ENCODE results near the gene USP3. TPM values are rescaled to one million over a fixed set of nuclear protein-coding genes. Genes with fewer than 3 reads are reported as not detected.
"Not testable (repeated sequence)": the region's sequence is repeated elsewhere in the genome, so short reads cannot be mapped to it uniquely, and the experiment has no call there.

Gene USP3
- total and polyA plus RNA-seq, 2 donors = 32.6 to 57.6 TPM

DNA sequence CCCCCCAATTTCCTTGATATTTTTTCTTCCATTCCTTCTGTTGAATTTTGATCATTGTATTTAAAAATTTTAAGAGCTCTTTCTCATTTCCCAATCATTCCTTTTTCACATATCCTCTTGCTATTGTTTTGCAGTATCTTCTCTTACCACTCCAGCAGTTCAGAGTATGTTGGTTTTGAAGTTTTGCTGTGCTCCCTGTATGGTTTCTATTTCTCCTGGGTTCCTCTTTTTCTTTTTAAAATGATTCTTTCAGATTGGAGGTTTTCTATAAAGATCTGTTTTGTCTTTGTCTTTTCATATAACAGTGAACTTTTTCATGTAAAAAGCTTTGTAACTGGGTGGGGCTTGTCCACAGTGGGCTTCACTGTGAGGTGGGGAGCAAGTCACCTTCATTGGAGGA is 12.8 kb downstream of the USP3 start:
- no peaks in the 10 kb centered on the region for H3K27me3 ChIP-seq (ENCODE audit: control insufficient read depth in 2 of 2, insufficient read depth in 1 of 2, low read length in 1 of 2)
- no peaks in the 10 kb centered on the region for H3K36me3 ChIP-seq (ENCODE audit: control insufficient read depth in 2 of 2, insufficient read depth in 2 of 2, low read length in 1 of 2)
- DNase-seq (ENCODE audit: low read depth in 6 of 9, low spot score in 9 of 9) = no peak
- no peak overlapping the region for H3K27ac ChIP-seq (ENCODE audit: low read depth in 1 of 2, low read length in 1 of 2)
- H3K4me1 ChIP-seq (ENCODE audit: control insufficient read depth in 2 of 2, insufficient read depth in 2 of 2, low read length in 2 of 2) = peaks cover 4 to 9% of the 10 kb centered on the region in 2 donors
- H3K9me3 ChIP-seq (ENCODE audit: control insufficient read depth in 2 of 2, insufficient read depth in 1 of 2, low read length in 1 of 2) = no peaks in the 10 kb centered on the region
- no peak overlapping the region for H3K4me3 ChIP-seq (ENCODE audit: low read length in 2 of 2)

DNA sequence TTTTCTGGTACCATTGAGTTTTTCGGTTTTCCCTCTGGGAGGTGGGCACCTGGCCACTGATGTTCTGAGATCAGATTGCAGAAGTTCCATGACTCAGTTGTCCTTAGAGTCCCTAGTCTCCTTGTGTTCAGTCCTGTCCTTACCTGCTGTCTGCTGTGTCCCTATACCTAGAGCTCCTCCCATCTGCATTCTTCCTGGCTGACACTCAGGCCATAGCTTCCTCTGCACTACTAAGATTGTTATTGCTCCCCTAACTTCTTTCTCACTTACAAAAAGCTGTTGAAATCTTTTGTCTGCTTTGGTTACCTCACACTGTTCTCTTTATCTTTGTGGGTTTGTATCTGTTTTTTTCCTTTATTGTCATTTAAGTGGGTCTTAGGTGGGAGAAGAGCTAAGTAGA is 13.2 kb downstream of the USP3 start:
- H3K4me3 ChIP-seq (ENCODE audit: low read length in 2 of 2) = no peak overlapping the region
- no peak overlapping the region for H3K27ac ChIP-seq (ENCODE audit: low read depth in 1 of 2, low read length in 1 of 2)
- H3K9me3 ChIP-seq (ENCODE audit: control insufficient read depth in 2 of 2, insufficient read depth in 1 of 2, low read length in 1 of 2) = no peaks in the 10 kb centered on the region
- no peak for DNase-seq (ENCODE audit: low read depth in 6 of 9, low spot score in 9 of 9)
- no peaks in the 10 kb centered on the region for H3K27me3 ChIP-seq (ENCODE audit: control insufficient read depth in 2 of 2, insufficient read depth in 1 of 2, low read length in 1 of 2)
- peaks cover 4 to 10% of the 10 kb centered on the region in 2 donors for H3K4me1 ChIP-seq (ENCODE audit: control insufficient read depth in 2 of 2, insufficient read depth in 2 of 2, low read length in 2 of 2)
- H3K36me3 ChIP-seq (ENCODE audit: control insufficient read depth in 2 of 2, insufficient read depth in 2 of 2, low read length in 1 of 2) = no peaks in the 10 kb centered on the region
- 91% methylated on average over 1 of the region's 1 CpG for WGBS

GRCh38 chr15:63519041-63519440 is 14.6 kb downstream of the USP3 start:
- no peak overlapping the region for H3K4me3 ChIP-seq (ENCODE audit: low read length in 2 of 2)
- H3K27ac ChIP-seq (ENCODE audit: low read depth in 1 of 2, low read length in 1 of 2) = no peak overlapping the region
- H3K36me3 ChIP-seq (ENCODE audit: control insufficient read depth in 2 of 2, insufficient read depth in 2 of 2, low read length in 1 of 2) = no peaks in the 10 kb centered on the region
- peaks cover 7 to 8% of the 10 kb centered on the region in 2 donors for H3K4me1 ChIP-seq (ENCODE audit: control insufficient read depth in 2 of 2, insufficient read depth in 2 of 2, low read length in 2 of 2)
- H3K27me3 ChIP-seq (ENCODE audit: control insufficient read depth in 2 of 2, insufficient read depth in 1 of 2, low read length in 1 of 2) = no peaks in the 10 kb centered on the region
- H3K9me3 ChIP-seq (ENCODE audit: control insufficient read depth in 2 of 2, insufficient read depth in 1 of 2, low read length in 1 of 2) = no peaks in the 10 kb centered on the region
- 96% methylated on average over 4 of the region's 4 CpGs for WGBS
- no peak for DNase-seq (ENCODE audit: low read depth in 6 of 9, low spot score in 9 of 9)

- WGBS = 96% methylated on average over 7 of the region's 7 CpGs
- Histone ChIP-seq H3K9me3 (ENCODE audit: control insufficient read depth in 2 of 2, insufficient read depth in 1 of 2, low read length in 1 of 2) (no peaks in the 10 kb centered on the region), H3K4me1 (ENCODE audit: control insufficient read depth in 2 of 2, insufficient read depth in 2 of 2, low read length in 2 of 2) (peaks cover 7 to 8% of the 10 kb centered on the region in 2 donors), H3K27me3 (ENCODE audit: control insufficient read depth in 2 of 2, insufficient read depth in 1 of 2, low read length in 1 of 2) (no peaks in the 10 kb centered on the region), H3K36me3 (ENCODE audit: control insufficient read depth in 2 of 2, insufficient read depth in 2 of 2, low read length in 1 of 2) (no peaks in the 10 kb centered on the region), H3K4me3 (ENCODE audit: low read length in 2 of 2) (no peak overlapping the region), H3K27ac (ENCODE audit: low read depth in 1 of 2, low read length in 1 of 2) (no peak overlapping the region)
- no peak for DNase-seq (ENCODE audit: low read depth in 6 of 9, low spot score in 9 of 9)
Measured at GRCh38 chr15:63519548-63520178, 15.3 kb downstream of the USP3 start.

DNA sequence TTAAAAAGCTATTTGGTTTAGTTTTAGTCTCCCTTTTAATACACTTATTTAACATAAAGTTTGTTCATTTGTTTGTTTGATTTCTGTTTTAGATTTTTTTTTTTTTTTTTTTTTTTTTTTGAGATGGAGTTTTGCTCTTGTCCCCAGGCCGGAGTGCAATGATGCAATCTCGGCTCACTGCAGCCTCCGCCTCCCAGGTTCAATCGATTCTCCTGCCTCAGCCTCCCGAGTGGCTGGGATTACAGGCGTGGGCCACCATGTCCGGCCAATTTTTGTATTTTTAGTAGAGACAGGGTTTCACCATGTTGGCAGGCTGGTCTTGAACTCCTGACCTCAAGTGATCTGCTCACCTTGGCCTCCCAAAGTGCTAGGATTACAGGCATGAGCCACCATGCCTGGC is 16.1 kb downstream of the USP3 start:
- H3K9me3 ChIP-seq (ENCODE audit: control insufficient read depth in 2 of 2, insufficient read depth in 1 of 2, low read length in 1 of 2); DNase-seq (ENCODE audit: low read depth in 6 of 9, low spot score in 9 of 9); H3K27ac ChIP-seq (ENCODE audit: low read depth in 1 of 2, low read length in 1 of 2); H3K36me3 ChIP-seq (ENCODE audit: control insufficient read depth in 2 of 2, insufficient read depth in 2 of 2, low read length in 1 of 2); H3K4me1 ChIP-seq (ENCODE audit: control insufficient read depth in 2 of 2, insufficient read depth in 2 of 2, low read length in 2 of 2); H3K4me3 ChIP-seq (ENCODE audit: low read length in 2 of 2); H3K27me3 ChIP-seq (ENCODE audit: control insufficient read depth in 2 of 2, insufficient read depth in 1 of 2, low read length in 1 of 2): not testable (repeated sequence)
- 99% methylated on average over 7 of the region's 7 CpGs for WGBS

DNA sequence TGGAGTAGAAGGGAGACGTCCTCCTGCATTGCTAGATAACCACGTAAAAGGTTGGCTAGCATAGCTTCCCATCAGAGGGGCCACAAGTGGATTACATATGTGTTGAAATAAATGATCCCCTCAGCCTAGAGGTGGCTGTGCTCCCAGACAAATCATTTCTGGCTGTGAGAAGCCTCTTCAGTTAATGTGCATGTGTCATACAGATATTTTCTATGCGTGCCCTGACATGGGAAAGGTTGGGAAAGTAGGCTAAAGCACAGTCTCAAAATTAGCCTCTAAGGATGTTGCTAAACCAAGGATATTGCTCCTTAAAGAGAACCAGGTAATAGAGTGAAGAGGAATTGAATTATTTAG is 17.8 kb downstream of the USP3 start:
- no peaks in the 10 kb centered on the region for H3K36me3 ChIP-seq (ENCODE audit: control insufficient read depth in 2 of 2, insufficient read depth in 2 of 2, low read length in 1 of 2)
- no peaks in the 10 kb centered on the region for H3K27me3 ChIP-seq (ENCODE audit: control insufficient read depth in 2 of 2, insufficient read depth in 1 of 2, low read length in 1 of 2)
- peaks cover 7 to 8% of the 10 kb centered on the region in 2 donors for H3K4me1 ChIP-seq (ENCODE audit: control insufficient read depth in 2 of 2, insufficient read depth in 2 of 2, low read length in 2 of 2)
- no peaks in the 10 kb centered on the region for H3K9me3 ChIP-seq (ENCODE audit: control insufficient read depth in 2 of 2, insufficient read depth in 1 of 2, low read length in 1 of 2)
- H3K4me3 ChIP-seq (ENCODE audit: low read length in 2 of 2) = no peak overlapping the region
- 96% methylated on average over 3 of the region's 3 CpGs for WGBS
- DNase-seq (ENCODE audit: low read depth in 6 of 9, low spot score in 9 of 9) = no peak
- no peak overlapping the region for H3K27ac ChIP-seq (ENCODE audit: low read depth in 1 of 2, low read length in 1 of 2)

GRCh38 chr15:63523306-63523990 is 19.1 kb downstream of the USP3 start:
- no peak for DNase-seq (ENCODE audit: low read depth in 6 of 9, low spot score in 9 of 9)
- WGBS = 85% methylated on average over 4 of the region's 4 CpGs
- Histone ChIP-seq H3K4me1 (ENCODE audit: control insufficient read depth in 2 of 2, insufficient read depth in 2 of 2, low read length in 2 of 2) (peaks cover 3% of the 10 kb centered on the region in 2 donors), H3K27me3 (ENCODE audit: control insufficient read depth in 2 of 2, insufficient read depth in 1 of 2, low read length in 1 of 2) (no peaks in the 10 kb centered on the region), H3K27ac (ENCODE audit: low read depth in 1 of 2, low read length in 1 of 2) (no peak overlapping the region), H3K36me3 (ENCODE audit: control insufficient read depth in 2 of 2, insufficient read depth in 2 of 2, low read length in 1 of 2) (no peaks in the 10 kb centered on the region), H3K9me3 (ENCODE audit: control insufficient read depth in 2 of 2, insufficient read depth in 1 of 2, low read length in 1 of 2) (no peaks in the 10 kb centered on the region), H3K4me3 (ENCODE audit: low read length in 2 of 2) (no peak overlapping the region)

DNA sequence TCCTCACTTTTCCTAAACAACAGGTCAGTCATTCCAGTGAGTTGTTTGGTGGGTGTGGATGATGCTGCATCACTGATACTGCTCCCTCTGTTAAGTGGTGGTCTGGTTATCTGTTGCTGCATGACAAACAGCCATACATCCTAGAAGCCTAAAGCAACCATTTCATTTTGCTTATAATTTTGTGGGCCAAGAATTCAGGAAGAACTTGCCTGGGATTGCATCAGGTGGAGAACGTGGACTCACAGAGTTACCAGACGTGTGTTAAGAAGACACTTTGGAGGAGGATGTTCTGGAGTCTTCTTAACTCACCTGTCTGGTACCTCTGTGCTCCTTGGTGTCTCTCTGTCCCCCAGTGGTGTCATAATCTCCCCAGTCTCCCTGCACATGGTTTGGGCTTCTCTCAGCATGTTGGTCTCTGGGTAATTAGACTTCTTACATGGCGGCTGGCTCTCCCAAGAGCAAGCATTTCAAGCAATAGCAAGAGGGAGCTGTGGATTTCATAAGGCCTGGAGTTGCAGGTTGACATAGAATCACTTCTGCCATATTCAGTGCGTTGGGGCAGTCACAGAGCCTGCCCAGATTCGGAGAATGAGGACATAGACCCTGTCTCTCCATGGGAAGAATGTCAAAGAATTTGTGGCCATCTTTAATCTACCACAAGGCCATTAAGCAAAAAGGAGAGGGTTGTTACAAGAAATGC is 20.1 kb downstream of the USP3 start:
- WGBS = 99% methylated on average over 5 of the region's 5 CpGs
- no peaks in the 10 kb centered on the region for H3K27me3 ChIP-seq (ENCODE audit: control insufficient read depth in 2 of 2, insufficient read depth in 1 of 2, low read length in 1 of 2)
- H3K36me3 ChIP-seq (ENCODE audit: control insufficient read depth in 2 of 2, insufficient read depth in 2 of 2, low read length in 1 of 2) = no peaks in the 10 kb centered on the region
- no peak overlapping the region for H3K27ac ChIP-seq (ENCODE audit: low read depth in 1 of 2, low read length in 1 of 2)
- DNase-seq (ENCODE audit: low read depth in 6 of 9, low spot score in 9 of 9) = no peak
- H3K9me3 ChIP-seq (ENCODE audit: control insufficient read depth in 2 of 2, insufficient read depth in 1 of 2, low read length in 1 of 2) = no peaks in the 10 kb centered on the region
- no peak overlapping the region for H3K4me3 ChIP-seq (ENCODE audit: low read length in 2 of 2)
- peaks cover 3% of the 10 kb centered on the region in 2 donors for H3K4me1 ChIP-seq (ENCODE audit: control insufficient read depth in 2 of 2, insufficient read depth in 2 of 2, low read length in 2 of 2)

DNA sequence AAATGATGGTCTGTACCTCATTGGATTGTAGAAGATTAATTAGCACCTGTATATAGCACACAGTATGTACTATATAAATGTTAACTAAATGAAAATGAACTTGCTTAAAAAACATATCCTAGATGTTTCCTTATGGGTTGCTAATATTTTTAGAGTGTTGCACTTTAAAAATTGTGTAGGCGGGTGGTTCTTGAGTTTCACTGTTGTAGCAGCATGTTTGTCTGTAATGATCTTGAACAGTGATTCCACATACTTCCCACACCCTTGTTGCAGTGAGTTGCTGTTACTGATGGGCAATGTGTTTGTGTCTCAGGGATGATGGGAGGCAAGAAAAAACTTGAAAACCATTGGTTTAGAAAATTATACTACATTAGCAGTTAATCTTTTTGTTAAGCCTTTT is 22.0 kb downstream of the USP3 start:
- no peaks in the 10 kb centered on the region for H3K9me3 ChIP-seq (ENCODE audit: control insufficient read depth in 2 of 2, insufficient read depth in 1 of 2, low read length in 1 of 2)
- no peak overlapping the region for H3K4me3 ChIP-seq (ENCODE audit: low read length in 2 of 2)
- no peak for DNase-seq (ENCODE audit: low read depth in 6 of 9, low spot score in 9 of 9)
- 94% methylated on average over 1 of the region's 1 CpG for WGBS
- peaks cover 3% of the 10 kb centered on the region in 2 donors for H3K4me1 ChIP-seq (ENCODE audit: control insufficient read depth in 2 of 2, insufficient read depth in 2 of 2, low read length in 2 of 2)
- no peak overlapping the region for H3K27ac ChIP-seq (ENCODE audit: low read depth in 1 of 2, low read length in 1 of 2)
- H3K36me3 ChIP-seq (ENCODE audit: control insufficient read depth in 2 of 2, insufficient read depth in 2 of 2, low read length in 1 of 2) = no peaks in the 10 kb centered on the region
- no peaks in the 10 kb centered on the region for H3K27me3 ChIP-seq (ENCODE audit: control insufficient read depth in 2 of 2, insufficient read depth in 1 of 2, low read length in 1 of 2)
